NCI-H2029 treated with DMSO at 0.1 percent for 48 hours (cell line): ENCODE measurements around the gene NAT14.

Source experiments
- DNase-seq: peaks from one replicate; lab custom pipeline; 2025; lab: John Stamatoyannopoulos, UW

Gene NAT14

GRCh38 chr19:55536366-55536765 lies 51.4 kb downstream of the NAT14 start:
- no peak for DNase-seq
